HEK293 (cell line): ENCODE results near the gene PAX3.

Source experiments
- CTCF ChIA-PET: fragments of 350-600 bp; formaldehyde crosslinking; extraction: SDS; loops from one replicate; lab custom pipeline; 2021; ENCODE audit warnings: antibody characterized with exemption; lab: Yijun Ruan, JAX
- POLR2A ChIA-PET: fragments of 300-600 bp; formaldehyde crosslinking; extraction: SDS; loops from one replicate; lab custom pipeline; 2020; ENCODE audit warnings: antibody characterized with exemption, inconsistent platforms; lab: Yijun Ruan, JAX
- H3K27ac ChIP-seq: fragments of 200-500 bp; sonication (Bioruptor generic); 2 replicates; pipeline ENCODE4 v1.5.1; 2014; ENCODE audit warnings: low read depth, low read length, control low read depth, inconsistent platforms; ENCODE audit errors: extremely low read depth
- H3K36me3 ChIP-seq, 2 experiments: fragments of 200-500 bp in 1 of 2; sonication (Bioruptor generic) in 1 of 2; 1 replicate in 1 of 2; 2 replicates in 1 of 2; pipeline ENCODE4 v1.5.1; 2014 to 2017; ENCODE audit warnings: inconsistent platforms in 2 of 2, low read length in 2 of 2; ENCODE audit not compliant: control insufficient read depth in 2 of 2, insufficient read depth in 1 of 2
- H3K4me1 ChIP-seq: fragments of 200-500 bp; sonication (Bioruptor generic); 2 replicates; pipeline ENCODE4 v1.5.1; 2014; ENCODE audit warnings: mild to moderate bottlenecking, low read length, inconsistent platforms; ENCODE audit not compliant: control insufficient read depth, insufficient read depth
- H3K4me3 ChIP-seq: 2 replicates; pipeline ENCODE4 v1.5.1; 2011; ENCODE audit warnings: low read depth, mild to moderate bottlenecking, control low read depth, low read length, moderate library complexity
- H3K9me3 ChIP-seq: fragments of 200-500 bp; sonication (Bioruptor generic); 2 replicates; pipeline ENCODE4 v1.5.1; 2014; ENCODE audit warnings: low read depth, low read length, inconsistent platforms; ENCODE audit not compliant: control insufficient read depth, insufficient read depth
- ATF2 ChIP-seq: fragments of 450-650 bp; formaldehyde crosslinking; IDR thresholded peaks from 2 replicates; pipeline ENCODE4 v1.5.1; 2016; ENCODE audit warnings: missing biosample characterization, missing genetic modification characterization, low read depth
- BCL11B ChIP-seq: fragments of 450-650 bp; formaldehyde crosslinking; IDR thresholded peaks from 2 replicates; pipeline ENCODE4 v1.5.1; 2016; ENCODE audit warnings: low read depth, missing biosample characterization, missing genetic modification characterization
- IKZF3 ChIP-seq: fragments of 450-650 bp; IDR thresholded peaks from 2 replicates; pipeline ENCODE4 v1.5.0; 2018; ENCODE audit warnings: missing biosample characterization, mild to moderate bottlenecking, missing genetic modification characterization, moderate library complexity
- PBX3 ChIP-seq: sonication (generic); formaldehyde crosslinking; IDR thresholded peaks from 2 replicates; pipeline ENCODE4 v1.8.1; 2022; ENCODE audit warnings: mild to moderate bottlenecking, moderate library complexity, missing genetic modification reagents
- PRDM2 ChIP-seq: fragments of 450-650 bp; formaldehyde crosslinking; IDR thresholded peaks from 2 replicates; pipeline ENCODE4 v1.5.1; 2016; ENCODE audit warnings: missing biosample characterization, missing genetic modification characterization, borderline replicate concordance
- ZBTB7A ChIP-seq: fragments of 450-650 bp; formaldehyde crosslinking; IDR thresholded peaks from 2 replicates; pipeline ENCODE4 v1.5.1; 2016; ENCODE audit warnings: low read depth, missing biosample characterization, missing genetic modification characterization
- ZNF114 ChIP-seq: fragments of 450-650 bp; formaldehyde crosslinking; IDR thresholded peaks from 2 replicates; pipeline ENCODE4 v1.5.0; 2017; ENCODE audit warnings: missing biosample characterization, missing genetic modification characterization
- ZNF121 ChIP-seq: fragments of 450-650 bp; formaldehyde crosslinking; IDR thresholded peaks from 2 replicates; pipeline ENCODE4 v1.5.1; 2016; ENCODE audit warnings: missing biosample characterization, missing genetic modification characterization
- ZNF132 ChIP-seq: fragments of 450-650 bp; formaldehyde crosslinking; IDR thresholded peaks from 2 replicates; pipeline ENCODE4 v1.5.1; 2017; ENCODE audit warnings: missing biosample characterization, missing genetic modification characterization, borderline replicate concordance
- ZNF19 ChIP-seq: fragments of 450-650 bp; formaldehyde crosslinking; IDR thresholded peaks from 2 replicates; pipeline ENCODE4; 2016; ENCODE audit warnings: missing biosample characterization, missing genetic modification characterization, low read depth
- ZNF311 ChIP-seq: fragments of 450-650 bp; formaldehyde crosslinking; IDR thresholded peaks from 2 replicates; pipeline ENCODE4 v1.5.1; 2017; ENCODE audit warnings: missing biosample characterization, missing genetic modification characterization, borderline replicate concordance
- ZNF354C ChIP-seq: fragments of 450-650 bp; formaldehyde crosslinking; IDR thresholded peaks from 2 replicates; pipeline ENCODE4 v1.5.1; 2016; ENCODE audit warnings: missing biosample characterization, missing genetic modification characterization, low read depth, borderline replicate concordance
- ZNF514 ChIP-seq: fragments of 450-650 bp; formaldehyde crosslinking; IDR thresholded peaks from 2 replicates; pipeline ENCODE4 v1.5.1; 2016; ENCODE audit warnings: missing biosample characterization, missing genetic modification characterization
- ZNF518A ChIP-seq: fragments of 450-650 bp; formaldehyde crosslinking; conservative IDR thresholded peaks from 2 replicates; pipeline ENCODE4 v1.5.1; 2016; ENCODE audit warnings: low read depth, missing biosample characterization, missing genetic modification characterization
- ZNF558 ChIP-seq: fragments of 450-650 bp; formaldehyde crosslinking; IDR thresholded peaks from 2 replicates; pipeline ENCODE4 v1.5.1; 2016; ENCODE audit warnings: missing biosample characterization, missing genetic modification characterization
- ZNF585B ChIP-seq: fragments of 450-650 bp; formaldehyde crosslinking; IDR thresholded peaks from 2 replicates; pipeline ENCODE4 v1.5.1; 2016; ENCODE audit warnings: missing biosample characterization, missing genetic modification characterization
- ZNF658 ChIP-seq: fragments of 450-650 bp; formaldehyde crosslinking; IDR thresholded peaks from 2 replicates; pipeline ENCODE4; 2016; ENCODE audit warnings: missing biosample characterization, missing genetic modification characterization
- ZNF747 ChIP-seq: fragments of 450-650 bp; formaldehyde crosslinking; IDR thresholded peaks from 2 replicates; pipeline ENCODE4 v1.5.1; 2016; ENCODE audit warnings: missing biosample characterization, missing genetic modification characterization
- ZSCAN23 ChIP-seq: fragments of 450-650 bp; formaldehyde crosslinking; IDR thresholded peaks from 2 replicates; pipeline ENCODE4 v1.5.1; 2016; ENCODE audit warnings: missing biosample characterization, missing genetic modification characterization

Gene PAX3

GRCh38 chr2:222232839-222233238 lies 66.0 kb downstream of the PAX3 start (continued):
- no peak for TF ChIP-seq ATF2 (tag by site-specific recombination)
- no peak for TF ChIP-seq PBX3 (CRISPR knock-in tag)
- no peak for TF ChIP-seq IKZF3 (tag by site-specific recombination)
- TF ChIP-seq ZNF311 (tag by site-specific recombination): no peak
- TF ChIP-seq ZNF114: no peak
- no peak for TF ChIP-seq ZNF658 (tag by site-specific recombination)
- TF ChIP-seq, all 188 proteins: peak for 0

- Histone ChIP-seq H3K4me3 (no peak overlapping the region), H3K9me3 (no peaks in the 10 kb centered on the region), H3K36me3 (peaks cover 27 to 33% of the 10 kb centered on the region in 2 experiments), H3K4me1 (no peaks in the 10 kb centered on the region), H3K27ac (no peak overlapping the region)
- CTCF ChIA-PET: no interaction called here
- TF ChIP-seq ZNF514 (tag by site-specific recombination): no peak
- POLR2A ChIA-PET: no interaction called here
Measured at GRCh38 chr2:222232372-222232771, 66.4 kb downstream of the PAX3 start.

- H3K4me3 ChIP-seq: no peak overlapping the region
- no peaks in the 10 kb centered on the region for H3K4me1 ChIP-seq
- no peaks in the 10 kb centered on the region for H3K9me3 ChIP-seq
- ChIA-PET CTCF (interaction anchor here (1.1 kb wide), 1 partner anchor 13 kb away, joined by 3 read pairs; no protein-coding TSS in a partner anchor), POLR2A (interaction anchor here (0.6 kb wide), 1 partner anchor 9 kb away, joined by 3 read pairs; no protein-coding TSS in a partner anchor)
- no peak overlapping the region for H3K27ac ChIP-seq
- peaks cover 31 to 63% of the 10 kb centered on the region in 2 experiments for H3K36me3 ChIP-seq
- TF ChIP-seq ZNF558 (tag by site-specific recombination): no peak
- no peak for TF ChIP-seq ZNF518A
- TF ChIP-seq ZNF121 (tag by site-specific recombination): no peak
- TF ChIP-seq ZNF354C (tag by site-specific recombination): no peak
- TF ChIP-seq ZSCAN23 (tag by site-specific recombination): no peak
- no peak for TF ChIP-seq ZNF747 (tag by site-specific recombination)
- no peak for TF ChIP-seq BCL11B (tag by site-specific recombination)
- TF ChIP-seq ZBTB7A (tag by site-specific recombination): no peak
- TF ChIP-seq ZNF585B (tag by site-specific recombination): no peak
- TF ChIP-seq ZNF19 (tag by site-specific recombination): no peak
- no peak for TF ChIP-seq ZNF132 (tag by site-specific recombination)
- no peak for TF ChIP-seq PRDM2 (tag by site-specific recombination)
Measured at GRCh38 chr2:222228054-222228453, 70.7 kb downstream of the PAX3 start.
